ENCODE data around the gene SLC38A4.

The SLC38A4 gene

GRCh38 chr12:46801293-46801692, 24.5 kb downstream of the SLC38A4 start:
- no peak for TF ChIP-seq CTCF (IDR thresholded peaks at IDR 0.05; ENCODE audit: low read depth, low read length)
- no peak overlapping the region for H3K4me3 ChIP-seq (ENCODE audit: low read depth, low read length)

GRCh38 chr12:46800160-46800559, 25.6 kb downstream of the SLC38A4 start:
- TF ChIP-seq CTCF (IDR thresholded peaks at IDR 0.05; ENCODE audit: low read depth, low read length), result no peak
- no peak overlapping the region for H3K4me3 ChIP-seq (ENCODE audit: low read depth, low read length)

GRCh38 chr12:46798648-46799047, 27.1 kb downstream of the SLC38A4 start:
- no peak overlapping the region for H3K4me3 ChIP-seq (ENCODE audit: low read depth, low read length)
- no peak for TF ChIP-seq CTCF (IDR thresholded peaks at IDR 0.05; ENCODE audit: low read depth, low read length)

- H3K4me3 ChIP-seq (ENCODE audit: low read depth, low read length), result no peak overlapping the region
- no peak for TF ChIP-seq CTCF (IDR thresholded peaks at IDR 0.05; ENCODE audit: low read depth, low read length)
Measured at GRCh38 chr12:46798056-46798455, 27.7 kb downstream of the SLC38A4 start.

- TF ChIP-seq CTCF (IDR thresholded peaks at IDR 0.05; ENCODE audit: low read depth, low read length), result no peak
- no peak overlapping the region for H3K4me3 ChIP-seq (ENCODE audit: low read depth, low read length)
Measured at GRCh38 chr12:46795988-46796387, 29.8 kb downstream of the SLC38A4 start.

- no peak for TF ChIP-seq CTCF (IDR thresholded peaks at IDR 0.05; ENCODE audit: low read depth, low read length)
- H3K4me3 ChIP-seq (ENCODE audit: low read depth, low read length), result no peak overlapping the region
Measured at GRCh38 chr12:46794593-46795190, 31.1 kb downstream of the SLC38A4 start.

- no peak overlapping the region for H3K4me3 ChIP-seq (ENCODE audit: low read depth, low read length)
- TF ChIP-seq CTCF (IDR thresholded peaks at IDR 0.05; ENCODE audit: low read depth, low read length), result no peak
Measured at GRCh38 chr12:46792925-46793324, 32.9 kb downstream of the SLC38A4 start.

Data from WI38 (cell line).